Adrenal gland (tissue), 12 donors: ENCODE results near the gene NELFB. TPM values are rescaled to one million over a fixed set of nuclear protein-coding genes. Genes with fewer than 3 reads are reported as not detected.
A peak's percentile ranks its signal among the peaks of the same experiment; 100 is the strongest.

Experiments
- DNase-seq, 7 donors: peaks; one replicate each; pipeline ENCODE4 v3.0.0-alpha.2; 2019 to 2020
- H3K27ac ChIP-seq, 5 donors: fragments of 200-600 bp; sonication (generic) in 4 of 5; 1 replicate in 3 of 5; 2 replicates in 2 of 5; pipeline versions ENCODE4 v1.5.1 to v1.8.0; 2016 to 2020; ENCODE audit warnings: mild to moderate bottlenecking in 1 of 5
- H3K27me3 ChIP-seq: fragments of 200-600 bp; 2 replicates; pipeline ENCODE4 v1.8.0; 2021
- H3K36me3 ChIP-seq, 2 donors: fragments of 200-600 bp; replicated peaks in 1 of 2; 1 replicate in 1 of 2; 2 replicates in 1 of 2; pipeline versions ENCODE4 v1.5.1 to v1.8.0; 2018 to 2022
- H3K4me1 ChIP-seq, 2 donors: fragments of 200-600 bp; replicated peaks in 1 of 2; 1 replicate in 1 of 2; 2 replicates in 1 of 2; pipeline versions ENCODE4 v1.5.1 to v1.8.0; 2018 to 2021
- H3K4me3 ChIP-seq, 4 donors: fragments of 200-600 bp; sonication (generic) in 3 of 4; one replicate each; pipeline ENCODE4 v1.5.1; 2016 to 2018
- H3K9me3 ChIP-seq, 3 donors: fragments of 200-600 bp; sonication (generic) in 1 of 3; replicated peaks in 1 of 3; 1 replicate in 2 of 3; 2 replicates in 1 of 3; pipeline versions ENCODE4 v1.5.1 to v1.8.0; 2016 to 2021
- POLR2A ChIP-seq, 2 donors: fragments of 450-650 bp; IDR thresholded peaks; one replicate each; pipeline ENCODE4 v1.6.1; 2017; ENCODE audit warnings: antibody characterized with exemption in 2 of 2, mild to moderate bottlenecking in 2 of 2, moderate library complexity in 1 of 2
- WGBS, 4 donors: extraction: QIAGEN DNeasy Blood & Tissue Kit in 2 of 4; methylation state at CpG; one replicate each; pipeline versions ENCODE4 v1.1.5 to v1.1.7; 2013 to 2017; 5-methylcytosine and 5-hydroxymethylcytosine counted together
- intact Hi-C, 2 donors: fragments of 100-400 bp; cut with DNase I; formaldehyde crosslinking; loops; one replicate each; pipeline versions ENCODE4 v1.14.1 to v1.15.0; 2022 to 2023
- polyA plus RNA-seq, 3 donors: library from polyadenylated mRNA; stranded (reverse); fragments of 200-250 nt in 2 of 3; fragments of 350-450 nt in 1 of 3; fragmentation: Illumina TruSeq in 1 of 3; extraction: RNeasy Lipid Tissue Mini Kit (QIAGEN cat#74804) in 1 of 3; gene quantifications; one replicate each; pipeline ENCODE4 v1.2.3, GENCODE V29; 2013 to 2014
- total RNA-seq, 9 donors: library from RNA; depleted of rRNA in 4 of 9; stranded (reverse); fragments of >200 nt in 4 of 9; fragments of 120-200 nt in 1 of 9; fragmentation: NEBNext Ultra II Directional in 1 of 9; extraction: Animal tissue kit (Norgen Biotek cat#: 25700) in 1 of 9; gene quantifications; one replicate each; pipeline versions ENCODE4 v1.1.0 to v1.2.4, GENCODE V29; 2013 to 2023
- TF ChIP-seq, protein P1 (sequence below), 6 experiments: fragments of 450-650 bp in 4 of 6; fragments of 200-600 bp in 2 of 6; sonication (generic) in 1 of 6; IDR thresholded peaks; 1 replicate in 5 of 6; 2 replicates in 1 of 6; pipeline versions ENCODE4 v1.5.1 to v1.8.0; 2016 to 2021; ENCODE audit warnings: antibody characterized with exemption in 6 of 6, mild to moderate bottlenecking in 2 of 6, moderate library complexity in 1 of 6
- donor health status: healthy with polysubstance abuse.
- donor health status: Bipolar disorder and iron deficiency.
- donor health status: DM: yes; HTN: yes; CAD: no.
- donor health status: DM: no; HTN: no; CAD: no.
- donor health status: DM: no; HTN: no; CAD: no.
- donor health status: DM: yes; HTN: yes; CAD: no.

The NELFB gene
- total and polyA plus RNA-seq, 12 donors = 10.9 to 56.3 (median 36.9) TPM

DNA sequence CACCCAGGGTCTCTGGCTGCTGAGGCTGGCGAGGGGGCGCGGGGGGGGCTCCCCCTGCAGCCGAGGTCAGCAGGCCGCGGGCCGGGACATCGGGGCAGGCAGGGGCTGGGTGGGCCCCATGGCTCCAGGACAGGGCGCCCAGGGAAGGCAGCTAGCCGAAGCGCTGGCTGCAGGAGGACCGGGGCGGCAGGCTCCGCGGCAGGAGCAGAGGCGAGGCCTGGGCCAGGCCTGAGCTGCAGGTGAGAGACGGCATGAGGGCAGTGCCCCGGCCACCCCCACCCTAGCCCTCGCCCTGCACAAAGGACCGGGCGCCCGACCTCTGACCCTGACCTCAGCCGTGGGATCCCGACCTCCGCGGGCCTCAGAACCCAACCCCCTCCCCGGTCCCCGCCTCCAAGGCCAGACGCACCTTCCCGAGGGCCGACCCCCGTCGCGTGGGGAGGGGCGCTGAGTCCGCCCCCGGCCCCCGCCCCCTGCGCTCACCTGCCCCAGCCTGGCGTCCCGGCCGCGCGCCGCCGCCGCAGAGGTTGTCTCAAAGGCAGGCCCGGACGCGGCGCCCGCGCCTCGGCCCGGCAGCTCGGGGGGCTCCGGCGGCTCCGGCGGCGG is 33.5 kb upstream of the NELFB start:
- Histone ChIP-seq H3K36me3 (no peaks in the 10 kb centered on the region), H3K4me3 (peak overlapping the region in 2 of 4 donors; percentile 18 to 60), H3K4me1 (peaks cover 29 to 37% of the 10 kb centered on the region in 2 donors), H3K9me3 (no peaks in the 10 kb centered on the region), H3K27me3 (no peaks in the 10 kb centered on the region), H3K27ac (peak overlapping the region in 3 of 5 donors; percentile 23 to 91 (median 30))
- intact Hi-C loops = no loop called here
- 3 to 4% methylated on average over 48 to 61 of the region's 61 CpGs; no CpG with 5 or more reads in 2 of the 4 donors for WGBS, 4 donors
- no peak for DNase-seq
- TF ChIP-seq POLR2A (IDR thresholded peaks at IDR 0.05) = no peak
- TF ChIP-seq, protein P1, sequence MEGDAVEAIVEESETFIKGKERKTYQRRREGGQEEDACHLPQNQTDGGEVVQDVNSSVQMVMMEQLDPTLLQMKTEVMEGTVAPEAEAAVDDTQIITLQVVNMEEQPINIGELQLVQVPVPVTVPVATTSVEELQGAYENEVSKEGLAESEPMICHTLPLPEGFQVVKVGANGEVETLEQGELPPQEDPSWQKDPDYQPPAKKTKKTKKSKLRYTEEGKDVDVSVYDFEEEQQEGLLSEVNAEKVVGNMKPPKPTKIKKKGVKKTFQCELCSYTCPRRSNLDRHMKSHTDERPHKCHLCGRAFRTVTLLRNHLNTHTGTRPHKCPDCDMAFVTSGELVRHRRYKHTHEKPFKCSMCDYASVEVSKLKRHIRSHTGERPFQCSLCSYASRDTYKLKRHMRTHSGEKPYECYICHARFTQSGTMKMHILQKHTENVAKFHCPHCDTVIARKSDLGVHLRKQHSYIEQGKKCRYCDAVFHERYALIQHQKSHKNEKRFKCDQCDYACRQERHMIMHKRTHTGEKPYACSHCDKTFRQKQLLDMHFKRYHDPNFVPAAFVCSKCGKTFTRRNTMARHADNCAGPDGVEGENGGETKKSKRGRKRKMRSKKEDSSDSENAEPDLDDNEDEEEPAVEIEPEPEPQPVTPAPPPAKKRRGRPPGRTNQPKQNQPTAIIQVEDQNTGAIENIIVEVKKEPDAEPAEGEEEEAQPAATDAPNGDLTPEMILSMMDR (IDR thresholded peaks at IDR 0.05) = no peak

GRCh38 chr9:137222190-137223077 is 32.7 kb upstream of the NELFB start, which contains the start of gene RNF208:
Gene RNF208, minus strand, starts transcription at chr9:137222240. Its CDS starts 1,028 bp downstream, at chr9:137221212.
- WGBS, 4 donors = 3 to 29% (median 10%) methylated on average over 3 to 78 of the region's 88 CpGs; no CpG with 5 or more reads in 1 of the 4 donors
- H3K27ac ChIP-seq = peak within 1 kb of the TSS; percentile 79 to 91 (median 82)
- no peaks in the 10 kb centered on the region for H3K27me3 ChIP-seq
- no peaks in the 10 kb centered on the region for H3K9me3 ChIP-seq
- no peaks in the 10 kb centered on the region for H3K36me3 ChIP-seq
- H3K4me3 ChIP-seq = peak within 1 kb of the TSS in 2 of 4 donors; percentile 77 to 78
- no peak for TF ChIP-seq POLR2A (IDR thresholded peaks at IDR 0.05)
- TF ChIP-seq, protein P1 (IDR thresholded peaks at IDR 0.05) = no peak
- H3K4me1 ChIP-seq = peaks cover 29 to 37% of the 10 kb centered on the region in 2 donors
- intact Hi-C loops = no loop called here
- DNase-seq = peak in 2 of 7 donors; percentile 44 to 59

GRCh38 chr9:137223078-137223970 is 31.8 kb upstream of the NELFB start:
- H3K27me3 ChIP-seq = peaks cover 2% of the 10 kb centered on the region
- WGBS, 4 donors = 1 to 7% (median 2%) methylated on average over 9 to 63 of the region's 63 CpGs
- peak overlapping the region; percentile 81 to 91 (median 84) for H3K27ac ChIP-seq
- H3K36me3 ChIP-seq = no peaks in the 10 kb centered on the region
- H3K4me3 ChIP-seq = peak overlapping the region; percentile 77 to 81 (median 79)
- intact Hi-C loops = no loop called here
- DNase-seq = peak; percentile 98 to 100 (median 99)
- H3K4me1 ChIP-seq = peaks cover 21 to 33% of the 10 kb centered on the region in 2 donors
- H3K9me3 ChIP-seq = no peaks in the 10 kb centered on the region
- TF ChIP-seq, protein P1 (IDR thresholded peaks at IDR 0.05) = no peak
- peak; percentile 49 to 60 for TF ChIP-seq POLR2A (IDR thresholded peaks at IDR 0.05)
